GM12878 (cell line): Measurements from ENCODE around the gene BBOF1. TPM values are rescaled to one million over a fixed set of nuclear protein-coding genes. Genes with fewer than 3 reads are reported as not detected.

Experiments used
- ATAC-seq: fragments of 200-7000 bp; cut with Tn5 transposase; 3 replicates; pipeline ENCODE4 v1.9.1; 2020; ENCODE audit warnings: mild to moderate bottlenecking, moderate library complexity
- BruUV-seq: library from RNA; stranded (reverse); fragments of 400-500 nt; replicated peaks from 2 replicates; lab custom pipeline; 2021; lab: Mats Ljungman, UMichigan
- CTCF ChIA-PET: fragments of 300-600 bp; sonication (Branson Sonifier 250); formaldehyde crosslinking; extraction: SDS; loops from one replicate; lab custom pipeline; 2021; ENCODE audit warnings: inconsistent platforms; lab: Yijun Ruan, JAX
- POLR2A ChIA-PET: fragments of 350-600 bp; formaldehyde crosslinking; extraction: SDS; loops from one replicate; lab custom pipeline; 2021; ENCODE audit warnings: inconsistent platforms; lab: Charles Lee
- RAD21 ChIA-PET: fragments of 300-600 bp; sonication (Branson Sonifier 250); formaldehyde crosslinking; loops from one replicate; lab custom pipeline; 2023; ENCODE audit warnings: antibody characterized with exemption; ENCODE audit not compliant: unreplicated experiment; lab: Charles Lee
- SMC1A ChIA-PET: fragments of 300-600 bp; sonication (Branson Sonifier 250); formaldehyde crosslinking; loops from one replicate; lab custom pipeline; 2023; ENCODE audit not compliant: unreplicated experiment, uncharacterized antibody; lab: Charles Lee
- DNase-seq: peaks from one replicate; pipeline ENCODE4 v3.0.0-alpha.2; 2011; ENCODE audit warnings: low read depth, low spot score
- FAIRE-seq: peaks from 3 replicates; lab custom pipeline; 2011; peaks lifted over from hg19 to GRCh38; lab: Jason Lieb, UNC
- H2AFZ ChIP-seq: 2 replicates; pipeline ENCODE4 v1.6.0; 2011; ENCODE audit warnings: low read depth, low read length, control low read depth; ENCODE audit not compliant: control insufficient read depth
- H3K27ac ChIP-seq: 2 replicates; pipeline ENCODE4 v1.5.1; 2011; ENCODE audit warnings: control low read depth; ENCODE audit not compliant: control insufficient read depth, insufficient read depth
- H3K27me3 ChIP-seq, 2 experiments: replicated peaks in 1 of 2; 2 replicates each; pipeline versions ENCODE4 v1.6.0 to v1.6.1; 2011; ENCODE audit warnings: low read length in 1 of 2; ENCODE audit not compliant: control insufficient read depth in 2 of 2, insufficient read depth in 2 of 2
- H3K36me3 ChIP-seq, 2 experiments: 2 replicates each; pipeline ENCODE4 v1.5.1; 2011; ENCODE audit warnings: low read length in 1 of 2; ENCODE audit not compliant: control insufficient read depth in 2 of 2, insufficient read depth in 2 of 2
- H3K4me1 ChIP-seq: 2 replicates; pipeline ENCODE4 v1.6.1; 2011; ENCODE audit warnings: mild to moderate bottlenecking, low read length, moderate library complexity, mixed read lengths; ENCODE audit not compliant: control insufficient read depth, insufficient read depth
- H3K4me2 ChIP-seq: 2 replicates; pipeline ENCODE4 v1.6.0; 2011; ENCODE audit warnings: control low read depth; ENCODE audit not compliant: control insufficient read depth, insufficient read depth
- H3K4me3 ChIP-seq: fragments of 200-600 bp; sonication (generic); 2 replicates; pipeline ENCODE4 v1.5.1; 2016
- H3K79me2 ChIP-seq: 2 replicates; pipeline ENCODE4 v1.6.0; 2011; ENCODE audit warnings: low read length; ENCODE audit not compliant: control insufficient read depth, insufficient read depth
- H3K9ac ChIP-seq: 2 replicates; pipeline ENCODE4 v1.8.0; 2011; ENCODE audit warnings: low read length, control low read depth, mixed read lengths; ENCODE audit not compliant: control insufficient read depth, insufficient read depth
- H3K9me3 ChIP-seq: replicated peaks from 3 replicates; pipeline ENCODE4 v1.5.1; 2011; ENCODE audit warnings: mild to moderate bottlenecking, low read length; ENCODE audit not compliant: control insufficient read depth, insufficient read depth
- H4K20me1 ChIP-seq: 2 replicates; pipeline ENCODE4 v1.6.0; 2011; ENCODE audit not compliant: control insufficient read depth, insufficient read depth
- BMI1 ChIP-seq: fragments of 450-650 bp; IDR thresholded peaks from 2 replicates; pipeline ENCODE4 v1.6.1; 2016; ENCODE audit warnings: mild to moderate bottlenecking, moderate library complexity, borderline replicate concordance
- KAT2A ChIP-seq: conservative IDR thresholded peaks from 2 replicates; pipeline ENCODE4 v1.6.1; 2011; ENCODE audit warnings: low read depth, low read length; ENCODE audit not compliant: control insufficient read depth
- LARP7 ChIP-seq: fragments of 450-650 bp; IDR thresholded peaks from 2 replicates; pipeline ENCODE4 v1.6.1; 2017; ENCODE audit warnings: mild to moderate bottlenecking
- MTA2 ChIP-seq: fragments of 450-650 bp; IDR thresholded peaks from 2 replicates; pipeline ENCODE4 v1.6.1; 2016; ENCODE audit warnings: low read depth, mild to moderate bottlenecking, moderate library complexity
- NFXL1 ChIP-seq: fragments of 450-650 bp; IDR thresholded peaks from 2 replicates; pipeline ENCODE4 v1.6.1; 2017; ENCODE audit warnings: antibody characterized with exemption, mild to moderate bottlenecking, borderline replicate concordance
- ZBTB11 ChIP-seq: fragments of 450-650 bp; formaldehyde crosslinking; IDR thresholded peaks from 2 replicates; pipeline ENCODE4 v1.5.0; 2022; ENCODE audit warnings: mild to moderate bottlenecking, missing genetic modification characterization
- WGBS: methylation state at CpG from one replicate; pipeline ENCODE4 v1.1.6; 2016; ENCODE audit warnings: low lambda C conversion rate; ENCODE audit not compliant: insufficient replicate concordance, insufficient coverage; ENCODE audit errors: missing lambda C conversion rate; 5-methylcytosine and 5-hydroxymethylcytosine counted together
- in situ Hi-C: fragments of 300-500 bp; cut with MboI; formaldehyde crosslinking; loops from 9 replicates; pipeline ENCODE4 v1.14.3; 2018; ENCODE audit warnings: mixed read lengths
- intact Hi-C: fragments of 100-400 bp; cut with micrococcal nuclease; formaldehyde crosslinking; loops from one replicate; pipeline ENCODE4 v1.14.2; 2022; ENCODE audit not compliant: unreplicated experiment
- polyA plus RNA-seq, 11 experiments: library from polyadenylated mRNA; depleted of rRNA in 4 of 11; unstranded in 6 of 11; stranded (reverse) in 5 of 11; fragments of >200 nt; fragmentation: Nextera tagmentation in 4 of 11; fragmentation: Illumina TruSeq in 1 of 11; extraction: Ambion mirVana in 4 of 11; extraction: Trizol in 1 of 11; gene quantifications; 1 replicate in 1 of 11; 2 replicates in 10 of 11; pipeline versions ENCODE4 v1.2.1 to v1.2.3, GENCODE V29; 2011 to 2016; ENCODE audit warnings: inconsistent platforms in 2 of 11, missing spikeins in 2 of 11, low read depth in 1 of 11
- total RNA-seq, 4 experiments: library from RNA; depleted of rRNA in 3 of 4; stranded (reverse); fragments of >200 nt in 3 of 4; fragmentation: Illumina TruSeq in 1 of 4; extraction: Trizol in 1 of 4; gene quantifications; 2 replicates each; pipeline versions ENCODE4 v1.2.1 to v1.2.3, GENCODE V29; 2013 to 2021
- TF ChIP-seq, protein P1 (sequence below): fragments of 450-650 bp; IDR thresholded peaks from 2 replicates; pipeline ENCODE4 v1.6.1; 2017; ENCODE audit warnings: borderline replicate concordance

BBOF1 gene
- total and polyA plus RNA-seq, 10 of the 15 experiments (the other 5 are each of a cell fraction or from before 2014, with no cell fraction given), result 0.50 to 2.6 (median 0.79) TPM

DNA sequence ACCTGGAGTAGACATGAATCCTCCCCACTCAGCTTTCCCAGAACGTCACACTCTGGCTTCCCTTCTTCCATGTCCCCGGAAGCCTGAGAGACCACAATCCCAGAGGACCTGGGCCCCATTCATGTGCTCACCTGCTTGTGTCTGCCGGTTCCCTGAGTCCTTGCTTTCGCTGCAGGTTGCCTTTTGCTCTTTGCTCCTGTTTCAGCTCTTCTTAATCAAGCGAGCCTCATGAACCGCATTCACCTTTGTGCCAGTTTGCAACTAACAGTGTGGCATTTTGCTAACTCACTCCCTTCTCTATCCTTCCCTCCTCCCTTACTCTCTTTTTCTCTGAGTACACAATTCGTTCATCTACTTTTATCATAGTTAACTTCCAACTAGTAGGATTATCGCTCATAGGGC, 23.2 kb upstream of the BBOF1 start (continued):
- TF ChIP-seq KAT2A, result no peak
- TF ChIP-seq, all 136 proteins: peak for 0

GRCh38 chr14:73996731-73997107, 22.4 kb upstream of the BBOF1 start:
- H3K36me3 ChIP-seq, result peaks cover 0 to 3% of the 10 kb centered on the region in 2 experiments; a peak in 2 of 4 replicates
- H3K4me2 ChIP-seq, result no peak overlapping the region
- no peaks in the 10 kb centered on the region for H3K79me2 ChIP-seq
- TF ChIP-seq ZBTB11 (CRISPR knock-in tag) (no peak), BMI1 (no peak), MTA2 (no peak), LARP7 (no peak), NFXL1 (no peak)
- TF ChIP-seq, protein P1, sequence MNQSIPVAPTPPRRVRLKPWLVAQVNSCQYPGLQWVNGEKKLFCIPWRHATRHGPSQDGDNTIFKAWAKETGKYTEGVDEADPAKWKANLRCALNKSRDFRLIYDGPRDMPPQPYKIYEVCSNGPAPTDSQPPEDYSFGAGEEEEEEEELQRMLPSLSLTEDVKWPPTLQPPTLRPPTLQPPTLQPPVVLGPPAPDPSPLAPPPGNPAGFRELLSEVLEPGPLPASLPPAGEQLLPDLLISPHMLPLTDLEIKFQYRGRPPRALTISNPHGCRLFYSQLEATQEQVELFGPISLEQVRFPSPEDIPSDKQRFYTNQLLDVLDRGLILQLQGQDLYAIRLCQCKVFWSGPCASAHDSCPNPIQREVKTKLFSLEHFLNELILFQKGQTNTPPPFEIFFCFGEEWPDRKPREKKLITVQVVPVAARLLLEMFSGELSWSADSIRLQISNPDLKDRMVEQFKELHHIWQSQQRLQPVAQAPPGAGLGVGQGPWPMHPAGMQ, result no peak
- ATAC-seq (no peak), DNase-seq (no peak), FAIRE-seq (no peak)
- ChIA-PET CTCF (no interaction called here), SMC1A (interaction anchor here (0.7 kb wide), 1 partner anchor 42 kb away, joined by 3 read pairs; no protein-coding TSS in a partner anchor), POLR2A (no interaction called here), RAD21 (no interaction called here)
- H3K27me3 ChIP-seq, result no peaks in the 10 kb centered on the region
- in situ Hi-C loops (no loop called here), intact Hi-C loops (no loop called here)
- H2AFZ ChIP-seq, result no peak overlapping the region
- no peak overlapping the region for H3K27ac ChIP-seq
- no peak overlapping the region for H3K4me3 ChIP-seq
- H3K4me1 ChIP-seq, result no peaks in the 10 kb centered on the region
- no peak overlapping the region for H3K9ac ChIP-seq
- no TSS peak for BruUV-seq
- no peaks in the 10 kb centered on the region for H3K9me3 ChIP-seq
- WGBS, result 50% methylated on average over 2 of the region's 2 CpGs
- no peaks in the 10 kb centered on the region for H4K20me1 ChIP-seq
